ENCODE results near the gene SLC26A2.
"Not testable (repeated sequence)": the region's sequence is repeated elsewhere in the genome, so short reads cannot be mapped to it uniquely, and the experiment has no call there.

SLC26A2 gene

DNA sequence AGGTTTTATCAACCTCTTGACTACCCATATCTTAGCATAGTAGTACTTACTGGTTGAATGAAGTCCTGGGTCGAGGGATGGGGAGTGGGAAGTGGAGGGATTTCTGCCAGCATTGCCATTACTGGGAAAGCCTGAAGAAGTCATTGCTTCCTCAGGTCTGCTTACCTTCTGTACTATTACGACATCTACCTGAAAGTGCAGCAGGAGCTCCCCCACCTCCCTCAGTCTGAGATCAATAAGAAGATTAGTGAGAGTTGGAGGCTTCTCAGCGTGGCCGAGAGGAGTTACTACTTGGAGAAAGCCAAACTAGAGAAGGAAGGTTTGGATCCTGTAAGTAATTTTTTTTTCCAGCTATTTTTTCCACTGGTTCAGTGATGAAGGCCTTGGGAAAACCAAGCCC, 45.8 kb downstream of the SLC26A2 start:
- DNase-seq: no peak

DNA sequence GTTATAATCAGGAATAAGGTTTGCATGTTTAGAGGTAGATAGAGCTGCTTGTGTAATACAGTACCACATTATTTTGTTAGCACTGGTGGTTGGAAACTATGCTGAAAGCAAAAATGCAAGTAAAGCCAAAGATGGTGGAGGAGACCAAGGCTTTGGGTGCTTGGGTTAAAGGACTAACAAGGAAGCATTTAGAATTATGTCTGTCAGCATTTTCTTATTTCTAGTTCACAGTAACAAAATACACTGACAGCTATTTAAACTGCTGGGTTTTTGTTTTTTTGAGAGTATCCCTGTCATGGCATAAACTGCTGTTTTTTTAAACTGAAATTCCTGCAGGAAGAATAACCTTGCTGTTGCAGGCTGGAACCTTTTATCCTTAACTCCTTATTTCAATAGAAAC, 46.5 kb downstream of the SLC26A2 start:
- DNase-seq: no peak

DNA sequence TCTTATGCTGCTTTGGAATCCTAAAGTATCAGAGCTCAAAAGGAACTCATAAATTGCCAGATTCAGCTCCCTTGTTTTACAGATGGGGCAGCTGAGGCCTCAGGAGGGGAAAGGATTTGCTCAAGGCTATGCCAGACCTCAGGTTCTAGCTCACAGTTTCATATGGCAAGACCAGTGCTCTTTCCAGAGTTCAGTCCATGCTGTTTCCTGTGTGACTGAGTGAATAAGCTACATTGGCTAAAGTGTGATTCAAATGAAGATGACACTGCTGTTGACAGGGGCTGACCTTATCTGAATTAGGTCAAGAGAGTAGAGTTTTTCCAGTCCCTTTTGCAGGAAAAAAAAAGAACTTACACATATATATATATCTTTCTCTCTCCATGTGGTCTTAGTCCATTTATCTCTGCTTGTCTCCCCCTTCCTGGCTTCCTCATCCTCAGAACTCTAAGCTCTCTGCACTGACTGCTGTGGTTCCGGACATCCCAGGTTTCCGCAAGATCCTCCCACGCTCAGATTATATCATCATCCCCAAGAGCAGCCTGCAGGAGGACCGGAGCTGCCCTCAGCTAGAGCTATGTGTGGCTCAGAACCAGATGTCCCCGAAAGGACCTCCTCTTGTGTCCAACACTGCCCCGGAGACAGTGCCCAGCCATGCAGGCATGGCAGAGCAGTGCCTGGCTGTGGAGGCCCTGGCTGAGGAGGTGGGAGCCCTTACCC, 49.3 kb downstream of the SLC26A2 start:
- no peak for DNase-seq

DNA sequence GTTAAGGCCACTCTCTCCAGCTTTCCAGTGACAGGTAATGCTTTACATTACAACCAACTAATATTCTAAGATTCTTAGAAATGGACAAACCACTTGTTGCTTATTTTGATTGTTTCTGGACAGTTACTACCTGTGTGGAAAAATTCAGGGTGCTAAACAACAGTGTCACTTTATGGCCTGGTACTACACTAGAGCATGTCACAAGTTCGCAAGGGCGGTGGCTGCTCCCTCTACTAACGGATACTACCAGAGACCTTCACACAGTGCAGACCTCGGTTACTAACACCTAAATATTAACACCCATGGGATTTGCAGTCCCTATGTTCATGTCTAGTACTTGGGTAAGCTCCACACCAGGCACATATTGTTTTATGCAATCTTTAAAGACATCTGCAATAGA, 53.4 kb downstream of the SLC26A2 start:
- no peak for DNase-seq

DNA sequence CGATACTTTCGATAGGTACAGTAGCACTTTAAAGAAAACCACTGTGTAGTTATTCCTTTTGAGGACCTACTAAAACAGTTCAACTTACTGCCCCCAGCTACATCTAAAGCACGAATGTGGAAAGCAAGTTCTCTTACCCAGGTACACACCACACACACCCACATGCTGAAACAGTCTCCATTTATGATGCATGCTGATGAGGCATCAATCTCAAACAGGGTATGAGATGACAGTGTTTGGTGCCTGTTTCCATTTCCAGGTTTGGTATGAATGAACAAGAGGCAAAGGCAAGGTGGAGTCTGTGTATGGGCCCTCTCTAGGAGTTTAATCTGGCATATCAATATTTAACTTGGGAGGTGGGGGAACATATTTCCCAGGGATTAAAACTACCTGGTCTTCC, 53.9 kb downstream of the SLC26A2 start:
- no peak for DNase-seq

DNA sequence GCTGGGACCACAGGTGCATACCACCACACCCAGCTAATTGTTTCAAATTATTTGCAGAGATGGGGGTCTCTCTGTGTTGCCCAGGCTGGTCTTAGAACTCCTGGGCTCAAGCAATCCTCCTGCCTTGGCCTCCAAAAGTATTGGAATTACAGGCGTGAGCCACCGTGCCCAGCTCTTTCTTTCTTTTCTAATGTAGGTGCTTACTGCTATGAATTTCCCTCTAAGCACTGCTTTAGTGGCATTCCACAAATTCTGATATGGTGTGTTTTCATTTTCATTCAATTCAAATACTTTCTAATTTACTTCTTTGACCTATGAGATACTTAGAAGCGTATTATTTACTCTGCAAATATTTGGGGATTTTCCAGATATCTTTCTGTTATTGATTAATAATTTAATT, 54.9 kb downstream of the SLC26A2 start:
- DNase-seq: no peak

DNA sequence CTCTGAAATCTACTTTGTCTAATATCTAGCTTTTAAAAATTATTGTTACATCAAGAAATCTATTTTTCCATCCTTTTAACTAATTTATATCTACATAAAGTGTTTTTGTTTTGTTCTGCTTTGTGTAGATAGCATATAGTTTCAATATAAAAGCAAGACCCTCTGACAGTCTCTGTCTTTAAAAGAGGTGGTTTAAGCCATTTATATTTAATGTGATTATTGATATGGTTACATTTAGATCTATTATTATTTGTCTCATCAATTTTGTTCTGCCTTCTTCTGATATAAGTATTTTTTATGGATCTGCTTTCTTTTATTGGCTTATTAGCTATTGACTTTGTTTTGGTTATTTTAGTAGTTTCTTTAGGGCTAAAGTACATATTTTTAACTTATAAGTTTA, 56.0 kb downstream of the SLC26A2 start:
- no peak for DNase-seq

DNA sequence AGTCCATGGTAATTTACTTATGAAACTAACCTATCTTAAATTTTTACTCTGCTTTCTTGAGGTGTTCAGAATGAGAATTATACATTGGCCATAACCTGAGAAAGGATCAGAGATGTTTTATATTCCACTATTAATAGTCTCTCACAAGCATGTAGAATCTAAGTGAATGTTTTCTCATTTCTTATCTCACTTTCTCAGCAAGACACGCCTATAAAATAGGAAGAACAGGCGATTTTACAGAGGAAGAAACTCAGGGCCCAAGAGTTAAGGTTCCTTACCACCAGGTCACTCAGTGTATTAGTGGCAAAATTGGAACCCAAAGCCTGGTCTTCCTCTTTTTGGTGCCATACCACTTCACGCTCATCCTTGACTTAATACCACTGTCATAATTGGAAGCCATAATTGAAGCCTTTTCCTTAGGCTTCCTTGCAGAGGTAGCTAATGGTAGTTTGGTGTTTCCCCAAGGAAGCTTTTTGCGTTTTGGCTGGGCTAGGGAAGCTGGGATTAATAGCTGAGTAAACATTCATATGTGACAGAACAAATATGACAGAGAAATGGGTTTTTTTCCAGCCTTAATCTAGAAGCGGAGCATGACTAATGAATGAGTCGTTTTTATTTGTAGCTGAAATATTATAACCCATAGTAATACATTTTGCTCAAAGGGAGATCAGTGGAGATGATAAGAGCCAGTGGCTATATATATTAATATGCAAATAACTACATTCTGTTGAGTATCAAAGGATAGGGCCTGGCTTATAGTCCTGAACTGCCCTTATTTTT, 56.9 kb downstream of the SLC26A2 start:
- DNase-seq: no peak

DNA sequence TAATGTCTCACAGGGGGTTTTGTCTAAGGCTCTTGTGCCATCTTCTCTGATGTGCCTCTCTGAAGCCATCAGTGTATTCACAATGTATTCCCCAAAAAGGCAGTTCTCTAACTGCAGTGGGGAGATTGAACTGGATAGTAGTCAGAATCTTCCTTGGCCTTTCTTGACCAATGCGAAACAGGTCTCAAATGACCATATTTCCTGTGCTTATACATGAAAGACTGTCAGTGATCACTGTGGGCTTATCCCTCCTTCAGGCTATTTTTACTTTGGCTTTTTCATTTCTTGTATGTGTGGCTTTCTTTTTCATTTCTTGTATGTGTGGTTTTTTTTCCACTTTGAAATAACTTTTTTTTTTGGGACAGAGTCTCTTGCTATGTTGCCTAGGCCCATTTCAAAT, 59.7 kb downstream of the SLC26A2 start:
- DNase-seq: no peak

DNA sequence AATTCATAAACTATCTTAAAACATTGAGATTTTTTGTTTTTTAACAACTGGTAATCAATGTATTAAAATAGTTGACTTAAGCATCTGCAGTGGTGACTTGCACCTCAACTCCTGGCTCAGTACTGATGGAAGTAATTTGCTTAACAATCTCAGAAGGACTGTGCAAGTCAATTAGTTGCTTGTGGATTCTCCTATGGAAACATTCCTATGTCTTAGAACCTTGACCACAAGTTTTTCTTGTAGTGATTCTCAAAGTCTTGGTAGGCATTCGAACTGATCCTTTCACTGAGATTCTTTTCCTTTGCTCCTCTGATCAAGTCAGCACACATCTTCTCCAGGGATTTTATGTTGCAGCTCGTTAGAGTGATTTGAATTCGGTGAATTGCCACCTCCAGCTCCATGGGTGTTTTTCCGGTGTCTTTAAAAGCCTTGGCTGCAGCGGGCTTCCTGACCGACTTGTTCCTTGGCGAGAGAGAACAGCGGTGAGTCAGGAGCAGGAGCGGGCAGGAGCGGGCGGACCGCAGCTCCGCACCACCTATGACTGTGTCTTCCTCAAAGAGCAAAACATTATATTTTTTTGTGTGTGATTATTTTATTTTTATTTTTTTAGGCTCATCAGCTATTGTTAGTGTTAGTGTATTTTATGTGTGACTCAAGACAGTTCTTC, 61.1 kb downstream of the SLC26A2 start:
- DNase-seq: no peak

DNA sequence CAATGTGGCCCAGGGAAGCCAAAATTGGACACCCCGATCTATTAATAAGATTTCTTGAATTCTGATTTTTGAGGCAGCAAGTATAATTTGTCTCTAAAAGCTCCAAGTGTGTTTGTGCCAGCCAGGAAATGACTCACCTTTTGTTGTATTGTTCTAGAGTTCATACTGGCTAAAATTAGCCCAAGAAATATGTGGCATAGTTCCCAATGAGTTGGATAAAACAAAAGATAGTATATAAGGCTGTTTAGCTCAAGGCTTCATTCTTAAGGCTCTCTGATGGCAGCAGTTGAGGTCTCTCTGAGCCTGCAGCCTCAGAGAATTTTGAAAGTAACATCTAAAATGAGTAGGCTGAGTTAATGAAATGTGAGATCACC, 61.6 kb downstream of the SLC26A2 start:
- DNase-seq: no peak

DNA sequence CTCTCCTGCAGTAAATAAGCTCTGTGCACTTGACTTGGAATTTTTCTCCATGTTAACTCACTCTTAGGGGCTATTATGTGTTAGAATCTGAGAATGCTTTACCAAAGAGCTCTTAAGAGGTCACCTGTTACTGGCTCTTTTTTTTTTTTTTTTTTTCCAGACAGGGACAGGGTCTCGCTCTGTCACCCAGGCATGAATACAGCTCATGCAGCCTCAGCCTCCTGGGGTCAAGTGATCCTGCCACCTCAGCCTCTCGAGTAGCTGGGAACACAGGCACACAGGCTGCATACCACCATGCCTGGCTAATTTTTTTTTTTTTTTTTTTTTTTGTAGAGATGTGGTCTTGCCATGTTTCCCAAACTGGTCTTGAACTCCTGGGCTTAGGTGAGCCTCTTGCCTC, 62.1 kb downstream of the SLC26A2 start:
- no peak for DNase-seq

DNA sequence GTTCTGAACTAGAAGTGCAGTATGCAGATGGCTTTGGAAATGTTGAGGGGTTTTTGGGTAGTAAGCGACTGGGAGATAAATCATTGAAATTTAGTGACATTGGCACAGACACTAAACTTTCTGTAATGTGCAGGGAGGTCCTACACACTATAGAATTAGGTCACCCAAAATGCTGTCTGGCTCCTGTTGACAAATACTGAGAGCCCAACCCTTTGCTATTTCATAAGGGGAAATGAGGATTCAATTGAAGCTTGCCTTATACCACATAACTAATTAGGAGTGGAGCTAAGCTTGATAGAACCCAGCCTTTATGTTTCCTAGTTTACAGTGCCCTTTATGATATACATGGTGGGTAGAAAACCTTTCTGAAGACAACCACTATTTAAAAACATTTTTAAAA, 62.6 kb downstream of the SLC26A2 start:
- no peak for DNase-seq

DNA sequence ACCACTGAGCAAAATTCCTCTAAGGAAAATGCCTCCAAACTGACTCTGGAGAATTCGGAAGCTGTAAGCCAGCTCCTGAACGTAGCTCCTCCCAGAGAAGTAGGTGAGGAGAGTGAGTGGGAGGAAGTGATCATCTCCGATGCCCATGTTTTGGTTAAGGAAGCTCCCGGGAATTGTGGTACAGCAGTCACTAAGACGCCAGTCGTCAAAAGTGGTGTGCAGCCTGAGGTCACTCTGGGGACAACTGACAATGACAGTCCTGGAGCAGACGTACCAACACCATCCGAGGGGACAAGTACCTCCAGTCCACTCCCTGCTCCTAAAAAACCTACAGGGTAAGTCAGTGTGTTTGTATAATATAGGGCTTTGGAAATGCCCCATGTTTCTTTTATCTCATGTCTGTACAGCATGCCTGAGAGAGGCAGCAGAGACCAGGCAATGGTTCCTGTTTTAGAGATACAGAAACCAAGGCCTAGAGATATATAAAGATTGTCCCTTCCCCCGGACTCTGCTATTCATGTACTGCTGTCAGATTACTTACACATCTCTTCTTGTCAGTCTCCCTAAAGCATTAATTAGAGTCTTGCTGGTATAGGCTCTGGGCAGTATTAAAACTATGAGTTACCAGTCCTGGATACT, 63.9 kb downstream of the SLC26A2 start:
- DNase-seq: no peak

DNA sequence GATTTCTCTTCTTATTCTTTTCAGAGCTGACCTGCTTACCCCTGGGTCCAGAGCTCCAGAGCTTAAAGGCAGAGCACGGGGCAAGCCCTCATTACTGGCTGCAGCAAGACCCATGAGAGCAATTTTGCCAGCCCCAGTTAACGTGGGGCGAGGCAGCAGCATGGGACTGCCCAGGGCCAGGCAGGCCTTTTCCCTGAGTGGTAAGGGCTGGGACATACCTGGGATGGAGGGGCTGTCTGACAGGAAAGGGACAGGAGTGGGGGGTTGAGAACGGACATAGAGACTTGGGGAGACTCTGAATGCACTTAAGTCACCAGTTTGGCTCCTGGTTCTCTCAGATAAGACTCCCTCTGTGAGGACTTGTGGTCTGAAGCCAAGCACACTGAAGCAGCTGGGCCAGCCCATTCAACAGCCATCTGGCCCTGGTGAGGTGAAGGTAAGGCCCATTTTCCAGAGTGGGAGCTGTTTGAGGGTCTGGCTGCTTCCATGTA, 66.2 kb downstream of the SLC26A2 start:
- no peak for DNase-seq

DNA sequence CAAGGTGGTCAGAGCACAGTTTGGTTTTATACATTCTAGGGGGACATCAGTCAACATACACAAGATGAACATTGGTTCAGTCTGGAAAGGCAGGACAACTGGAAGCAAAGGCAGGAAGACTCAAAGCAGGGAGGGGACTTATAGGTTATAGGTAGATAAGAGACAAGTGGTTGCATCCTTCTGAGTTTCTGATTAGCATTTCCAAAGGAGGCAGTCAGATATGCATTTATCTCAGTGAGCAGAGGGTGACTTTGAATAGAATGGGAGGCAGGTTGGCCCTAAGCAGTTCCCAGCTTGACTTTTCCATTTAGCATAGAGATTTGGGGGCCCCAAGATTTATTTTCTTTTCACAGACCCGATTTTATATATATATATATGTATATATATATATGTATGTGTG, 67.5 kb downstream of the SLC26A2 start:
- not testable (repeated sequence) for DNase-seq

DNA sequence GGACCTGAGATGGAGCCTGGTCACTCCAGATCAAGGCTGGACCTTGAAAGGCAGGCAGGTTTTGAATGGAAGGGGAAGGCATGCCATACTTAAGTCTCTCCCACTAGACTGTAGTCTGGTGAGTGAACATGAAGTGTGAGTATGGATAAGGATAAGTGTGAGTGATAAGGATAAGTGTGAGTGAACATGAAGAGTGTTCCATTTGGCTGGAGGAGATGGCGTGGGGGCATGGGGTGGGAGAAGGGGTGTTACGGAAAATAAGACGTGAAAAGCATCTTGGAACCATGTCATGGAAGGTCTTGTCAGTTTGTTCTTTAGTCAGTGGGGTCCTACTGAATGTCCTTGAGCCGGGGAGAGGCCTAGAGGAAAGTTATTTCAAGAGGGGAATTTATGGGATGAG, 72.8 kb downstream of the SLC26A2 start:
- no peak for DNase-seq

DNA sequence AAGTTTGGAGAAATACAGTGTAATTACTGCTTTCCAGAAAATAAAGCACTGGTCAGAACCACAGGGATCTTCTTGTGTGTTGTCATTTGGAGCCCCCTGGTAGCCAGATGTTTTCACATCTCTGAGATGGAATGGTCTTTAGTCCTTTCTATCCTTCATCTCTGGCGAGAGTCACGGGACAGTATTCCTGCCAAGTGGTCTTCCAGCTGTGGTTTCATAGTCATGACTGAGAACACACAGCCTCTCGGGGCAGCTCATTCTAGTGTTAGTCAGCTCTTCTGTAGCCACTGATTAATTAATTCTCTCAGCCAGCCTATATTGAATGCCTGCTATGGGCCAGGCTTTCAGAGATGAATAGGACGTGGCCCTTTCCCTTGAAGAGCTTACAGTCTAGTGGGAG, 74.1 kb downstream of the SLC26A2 start:
- no peak for DNase-seq

DNA sequence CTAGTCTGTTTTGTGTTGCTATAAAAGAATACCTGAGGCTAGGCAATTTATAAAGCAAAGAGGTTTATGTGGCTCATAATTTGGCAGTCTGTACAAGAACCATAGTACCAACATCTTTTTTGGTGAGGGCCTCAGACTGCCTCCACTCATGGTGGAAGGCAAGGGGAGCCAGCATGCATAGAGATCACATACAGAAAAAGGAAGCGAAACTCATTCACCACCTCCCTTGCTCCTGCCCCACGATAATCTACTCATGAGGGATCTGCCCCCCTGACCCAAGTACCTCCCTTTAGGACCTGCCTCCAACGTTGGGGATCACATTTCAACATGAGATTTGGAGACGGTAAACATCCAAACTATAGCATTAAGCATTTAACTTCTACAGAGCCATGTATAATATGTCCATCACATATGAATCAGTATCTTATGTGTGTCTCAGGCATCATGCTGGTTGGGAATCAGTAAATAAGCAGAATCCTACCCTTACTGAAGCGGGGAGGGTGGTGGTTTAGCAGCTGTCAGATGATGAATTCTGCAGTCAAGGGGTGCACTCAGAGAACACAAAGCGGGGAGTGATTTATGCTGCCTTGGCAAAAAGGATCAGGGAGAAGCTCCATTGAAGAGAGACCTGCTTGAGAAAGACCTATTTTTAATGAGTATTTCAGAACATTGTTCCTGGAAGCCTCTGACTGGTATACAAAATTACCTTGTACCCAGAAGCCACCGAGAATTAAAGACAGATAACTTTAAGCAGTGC, 74.8 kb downstream of the SLC26A2 start:
- DNase-seq: no peak

DNA sequence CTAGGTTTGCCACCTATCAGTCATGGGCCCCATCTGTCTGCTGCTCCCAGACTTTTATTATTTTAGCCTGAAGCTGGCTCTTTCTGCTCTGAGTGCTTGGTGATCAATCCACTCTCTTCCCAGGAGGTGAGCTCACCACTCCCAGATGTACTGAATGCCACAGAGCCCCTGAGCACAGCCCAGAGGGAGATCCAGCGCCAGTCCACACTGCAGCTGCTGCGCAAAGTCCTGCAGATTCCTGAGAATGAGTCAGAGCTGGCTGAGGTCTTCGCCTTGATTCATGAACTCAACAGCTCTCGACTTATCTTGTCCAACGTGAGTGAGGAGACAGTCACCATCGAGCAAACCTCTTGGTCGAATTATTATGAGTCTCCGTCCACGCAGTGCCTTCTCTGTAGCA, 76.0 kb downstream of the SLC26A2 start:
- no peak for DNase-seq

All from activated naive CD4-positive, alpha-beta T cell treated with anti-CD3 and anti-CD28 coated beads, Interleukin-2, amount 50 U/mL, for 16 hours (primary cell).